Measurements from ENCODE around the gene SERPINA6.
"Not testable (repeated sequence)": the region's sequence is repeated elsewhere in the genome, so short reads cannot be mapped to it uniquely, and the experiment has no call there.

SERPINA6 gene

DNA sequence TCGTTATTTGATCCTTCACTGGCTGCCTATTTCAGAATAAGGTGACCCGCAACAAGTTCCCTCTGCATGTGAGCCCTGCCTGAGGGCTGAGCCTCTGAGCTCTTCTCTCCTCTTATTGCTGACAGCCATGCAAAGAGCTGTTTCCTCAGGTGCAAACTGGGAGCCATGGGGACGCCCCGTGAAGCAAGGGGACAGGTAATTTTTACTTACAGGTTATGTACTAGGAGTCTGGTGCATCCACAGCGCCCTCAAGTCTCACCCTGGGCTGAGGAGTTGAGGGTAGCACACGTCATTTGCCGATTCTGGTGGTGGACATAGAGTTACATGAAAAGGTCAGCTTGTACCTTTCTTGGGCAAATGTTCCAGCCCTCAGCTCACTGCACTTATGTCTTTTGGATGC is 26.1 kb upstream of the SERPINA6 start:
- Histone ChIP-seq H3F3A (ENCODE audit: low read depth) (no peaks in the 10 kb centered on the region), H3K4me2 (ENCODE audit: low read depth, low read length, poor library complexity, severe bottlenecking) (no peak overlapping the region), H3K4me1 (ENCODE audit: insufficient read depth, low read length, poor library complexity, severe bottlenecking) (no peaks in the 10 kb centered on the region), H3K9ac (ENCODE audit: low read depth, low read length, poor library complexity, severe bottlenecking) (no peak overlapping the region), H3K27me3 (ENCODE audit: insufficient read depth, low read length, poor library complexity, severe bottlenecking) (no peaks in the 10 kb centered on the region), H3K9me3 (ENCODE audit: insufficient read depth, low read depth, low read length) (no peaks in the 10 kb centered on the region; the same call in 1 of the 2 replicates), H2AFZ (ENCODE audit: low read length) (no peak overlapping the region), H3K4me3 (ENCODE audit: low read length, poor library complexity, severe bottlenecking) (no peak overlapping the region), H4K20me1 (ENCODE audit: insufficient read depth, low read length, poor library complexity, severe bottlenecking) (no peaks in the 10 kb centered on the region), H3K36me3 (ENCODE audit: insufficient read depth, low read length) (no peaks in the 10 kb centered on the region), H3K9me2 (replicated peaks; ENCODE audit: low read depth, low read length) (no peaks in the 10 kb centered on the region), H3K79me2 (ENCODE audit: insufficient read depth, low read length) (no peaks in the 10 kb centered on the region)
- no peak for TF ChIP-seq EZH2phosphoT487 (IDR thresholded peaks at IDR 0.05; ENCODE audit: borderline replicate concordance)
- TF ChIP-seq, protein P1, sequence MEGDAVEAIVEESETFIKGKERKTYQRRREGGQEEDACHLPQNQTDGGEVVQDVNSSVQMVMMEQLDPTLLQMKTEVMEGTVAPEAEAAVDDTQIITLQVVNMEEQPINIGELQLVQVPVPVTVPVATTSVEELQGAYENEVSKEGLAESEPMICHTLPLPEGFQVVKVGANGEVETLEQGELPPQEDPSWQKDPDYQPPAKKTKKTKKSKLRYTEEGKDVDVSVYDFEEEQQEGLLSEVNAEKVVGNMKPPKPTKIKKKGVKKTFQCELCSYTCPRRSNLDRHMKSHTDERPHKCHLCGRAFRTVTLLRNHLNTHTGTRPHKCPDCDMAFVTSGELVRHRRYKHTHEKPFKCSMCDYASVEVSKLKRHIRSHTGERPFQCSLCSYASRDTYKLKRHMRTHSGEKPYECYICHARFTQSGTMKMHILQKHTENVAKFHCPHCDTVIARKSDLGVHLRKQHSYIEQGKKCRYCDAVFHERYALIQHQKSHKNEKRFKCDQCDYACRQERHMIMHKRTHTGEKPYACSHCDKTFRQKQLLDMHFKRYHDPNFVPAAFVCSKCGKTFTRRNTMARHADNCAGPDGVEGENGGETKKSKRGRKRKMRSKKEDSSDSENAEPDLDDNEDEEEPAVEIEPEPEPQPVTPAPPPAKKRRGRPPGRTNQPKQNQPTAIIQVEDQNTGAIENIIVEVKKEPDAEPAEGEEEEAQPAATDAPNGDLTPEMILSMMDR (conservative IDR thresholded peaks at IDR 0.05; ENCODE audit: low read length): no peak

DNA sequence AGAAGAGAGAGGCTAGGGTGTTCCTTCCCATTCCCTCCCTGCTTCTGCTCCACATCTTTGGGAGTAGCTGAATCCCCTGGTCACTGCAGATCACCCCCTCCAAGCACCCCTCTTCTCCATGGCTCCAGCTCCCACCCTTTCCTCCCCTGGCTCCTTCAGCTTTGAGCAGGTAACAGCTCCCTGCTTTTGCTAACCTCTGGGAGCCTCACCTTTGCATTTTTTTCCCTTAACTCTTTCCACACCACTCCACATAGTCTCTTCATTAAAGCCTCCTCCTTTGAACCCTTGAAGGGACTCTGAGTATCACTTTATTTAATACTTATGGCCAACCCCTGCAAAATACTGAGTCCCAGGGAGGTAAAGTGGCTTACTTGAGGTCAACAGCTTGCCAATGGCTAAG is 25.7 kb upstream of the SERPINA6 start:
- Histone ChIP-seq H3K9me2 (replicated peaks; ENCODE audit: low read depth, low read length) (no peaks in the 10 kb centered on the region), H3K4me3 (ENCODE audit: low read length, poor library complexity, severe bottlenecking) (no peak overlapping the region), H3K9me3 (ENCODE audit: insufficient read depth, low read depth, low read length) (no peaks in the 10 kb centered on the region; the same call in 1 of the 2 replicates), H3K79me2 (ENCODE audit: insufficient read depth, low read length) (no peaks in the 10 kb centered on the region), H3K36me3 (ENCODE audit: insufficient read depth, low read length) (no peaks in the 10 kb centered on the region), H3K27me3 (ENCODE audit: insufficient read depth, low read length, poor library complexity, severe bottlenecking) (no peaks in the 10 kb centered on the region), H3K4me1 (ENCODE audit: insufficient read depth, low read length, poor library complexity, severe bottlenecking) (no peaks in the 10 kb centered on the region), H3F3A (ENCODE audit: low read depth) (no peaks in the 10 kb centered on the region), H3K9ac (ENCODE audit: low read depth, low read length, poor library complexity, severe bottlenecking) (no peak overlapping the region), H3K4me2 (ENCODE audit: low read depth, low read length, poor library complexity, severe bottlenecking) (no peak overlapping the region), H2AFZ (ENCODE audit: low read length) (no peak overlapping the region), H4K20me1 (ENCODE audit: insufficient read depth, low read length, poor library complexity, severe bottlenecking) (no peaks in the 10 kb centered on the region)
- TF ChIP-seq, protein P1 (conservative IDR thresholded peaks at IDR 0.05; ENCODE audit: low read length): no peak
- TF ChIP-seq EZH2phosphoT487 (IDR thresholded peaks at IDR 0.05; ENCODE audit: borderline replicate concordance): no peak

DNA sequence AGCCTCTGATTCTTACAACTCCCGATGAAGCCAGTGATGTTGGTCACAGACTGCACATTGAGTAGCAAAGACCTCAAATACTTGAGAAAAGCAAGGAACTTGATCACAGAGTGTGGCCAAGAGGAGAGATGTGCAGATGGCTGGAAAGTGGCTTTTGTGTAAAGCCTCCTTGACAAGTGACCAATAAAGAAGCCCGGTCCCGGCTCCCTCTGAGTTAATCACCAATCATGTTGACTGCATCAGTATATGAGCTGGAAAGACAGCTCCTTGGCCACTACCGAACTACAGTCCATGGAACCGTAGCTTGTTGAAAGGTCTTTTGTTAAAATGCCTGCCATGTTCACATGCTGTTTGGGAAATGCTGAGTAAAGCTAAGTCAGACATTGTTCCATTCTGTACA is 23.7 kb upstream of the SERPINA6 start:
- no peaks in the 10 kb centered on the region for H3K27me3 ChIP-seq (ENCODE audit: insufficient read depth, low read length, poor library complexity, severe bottlenecking)
- no peak for TF ChIP-seq EZH2phosphoT487 (IDR thresholded peaks at IDR 0.05; ENCODE audit: borderline replicate concordance)
- TF ChIP-seq, protein P1 (conservative IDR thresholded peaks at IDR 0.05; ENCODE audit: low read length): no peak
- no peaks in the 10 kb centered on the region for H3K79me2 ChIP-seq (ENCODE audit: insufficient read depth, low read length)
- H3K9me2 ChIP-seq (replicated peaks; ENCODE audit: low read depth, low read length): no peaks in the 10 kb centered on the region
- H2AFZ ChIP-seq (ENCODE audit: low read length): no peak overlapping the region
- H3K36me3 ChIP-seq (ENCODE audit: insufficient read depth, low read length): no peaks in the 10 kb centered on the region
- H3K4me3 ChIP-seq (ENCODE audit: low read length, poor library complexity, severe bottlenecking): no peak overlapping the region
- no peak overlapping the region for H3K4me2 ChIP-seq (ENCODE audit: low read depth, low read length, poor library complexity, severe bottlenecking)
- H4K20me1 ChIP-seq (ENCODE audit: insufficient read depth, low read length, poor library complexity, severe bottlenecking): no peaks in the 10 kb centered on the region
- no peaks in the 10 kb centered on the region for H3K4me1 ChIP-seq (ENCODE audit: insufficient read depth, low read length, poor library complexity, severe bottlenecking)
- H3K9me3 ChIP-seq (ENCODE audit: insufficient read depth, low read depth, low read length): no peaks in the 10 kb centered on the region; the same call in 1 of the 2 replicates
- H3F3A ChIP-seq (ENCODE audit: low read depth): no peaks in the 10 kb centered on the region
- no peak overlapping the region for H3K9ac ChIP-seq (ENCODE audit: low read depth, low read length, poor library complexity, severe bottlenecking)

DNA sequence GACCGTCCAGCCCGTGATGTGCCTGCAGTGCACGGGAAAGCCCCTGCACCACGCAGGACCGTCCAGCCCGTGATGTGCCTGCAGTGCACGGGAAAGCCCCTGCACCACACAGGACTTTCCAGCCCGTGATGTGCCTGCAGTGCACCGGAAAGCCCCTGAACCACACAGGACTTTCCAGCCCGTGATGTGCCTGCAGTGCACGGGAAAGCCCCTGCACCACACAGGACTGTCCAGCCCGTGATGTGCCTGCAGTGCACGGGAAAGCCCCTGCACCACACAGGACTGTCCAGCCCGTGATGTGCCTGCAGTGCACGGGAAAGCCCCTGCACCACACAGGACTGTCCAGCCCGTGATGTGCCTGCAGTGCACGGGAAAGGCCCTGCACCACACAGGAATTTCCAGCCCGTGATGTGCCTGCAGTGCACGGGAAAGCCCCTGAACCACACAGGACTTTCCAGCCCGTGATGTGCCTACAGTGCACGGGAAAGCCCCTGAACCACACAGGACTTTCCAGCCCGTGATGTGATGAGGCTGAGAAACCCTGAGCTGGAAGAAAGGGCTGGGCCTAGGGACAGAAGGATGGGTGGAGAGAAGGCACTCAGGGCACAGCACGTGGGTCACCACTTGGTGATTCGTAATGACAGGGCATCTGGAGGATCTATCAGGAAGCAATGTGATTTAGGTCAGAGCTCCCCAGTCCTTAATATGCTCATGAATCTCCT is 23.1 kb upstream of the SERPINA6 start:
- not testable (repeated sequence) for H3K9me3 ChIP-seq (ENCODE audit: insufficient read depth, low read depth, low read length); H3K9ac ChIP-seq (ENCODE audit: low read depth, low read length, poor library complexity, severe bottlenecking); H3F3A ChIP-seq (ENCODE audit: low read depth); H3K4me1 ChIP-seq (ENCODE audit: insufficient read depth, low read length, poor library complexity, severe bottlenecking); H3K4me3 ChIP-seq (ENCODE audit: low read length, poor library complexity, severe bottlenecking); H4K20me1 ChIP-seq (ENCODE audit: insufficient read depth, low read length, poor library complexity, severe bottlenecking); H3K4me2 ChIP-seq (ENCODE audit: low read depth, low read length, poor library complexity, severe bottlenecking); H2AFZ ChIP-seq (ENCODE audit: low read length); H3K9me2 ChIP-seq (replicated peaks; ENCODE audit: low read depth, low read length); H3K27me3 ChIP-seq (ENCODE audit: insufficient read depth, low read length, poor library complexity, severe bottlenecking); H3K36me3 ChIP-seq (ENCODE audit: insufficient read depth, low read length); H3K79me2 ChIP-seq (ENCODE audit: insufficient read depth, low read length)
